Brain microvascular endothelial cell (primary cell): Measurements from ENCODE around the gene CARD10.

Experiments used
- DNase-seq: peaks from one replicate; pipeline ENCODE4 v3.0.0-alpha.2; 2020
- H3K27ac ChIP-seq: fragments of 250-450 bp; sonication (Bioruptor Pico); 2 replicates; pipeline ENCODE4 v1.5.1; 2020; ENCODE audit warnings: mild to moderate bottlenecking, moderate library complexity
- H3K27me3 ChIP-seq: fragments of 250-450 bp; sonication (Bioruptor Pico); replicated peaks from 2 replicates; pipeline ENCODE4 v1.5.1; 2020; ENCODE audit warnings: mild to moderate bottlenecking
- H3K36me3 ChIP-seq: fragments of 250-450 bp; sonication (Bioruptor Pico); replicated peaks from 2 replicates; pipeline ENCODE4 v1.5.1; 2020; ENCODE audit warnings: mild to moderate bottlenecking
- H3K4me3 ChIP-seq: 2 replicates; pipeline ENCODE4 v1.5.1; 2011; ENCODE audit warnings: low read depth, mild to moderate bottlenecking, control low read depth, low read length, moderate library complexity
- CTCF ChIP-seq: IDR thresholded peaks from 2 replicates; pipeline ENCODE4 v1.5.1; 2011; ENCODE audit warnings: low read depth, mild to moderate bottlenecking, moderate library complexity, low read length, control low read depth, inconsistent platforms; ENCODE audit errors: missing control alignments
- in situ Hi-C: cut with HindIII; loops from 2 replicates; pipeline ENCODE4 v1.10.0; 2017; ENCODE audit warnings: low sequenced_read_pairs, low pct_ligation_motif_present

The CARD10 gene

GRCh38 chr22:37508431-37508992, 10.7 kb downstream of the CARD10 start:
- in situ Hi-C loops, result no loop called here
- Histone ChIP-seq H3K27me3 (no peaks in the 10 kb centered on the region), H3K27ac (no peak overlapping the region), H3K4me3 (no peak overlapping the region), H3K36me3 (peaks cover 34% of the 10 kb centered on the region)
- no peak for DNase-seq
- TF ChIP-seq CTCF, result peak; percentile 9

- TF ChIP-seq CTCF, result no peak
- Histone ChIP-seq H3K27me3 (no peaks in the 10 kb centered on the region), H3K27ac (no peak overlapping the region), H3K4me3 (no peak overlapping the region), H3K36me3 (peaks cover 42% of the 10 kb centered on the region)
- in situ Hi-C loops, result no loop called here
- DNase-seq, result no peak
These were observed 11.5 kb downstream of the CARD10 start for GRCh38 chr22:37507731-37508130.

GRCh38 chr22:37505989-37506388, 13.2 kb downstream of the CARD10 start:
- peaks cover 45% of the 10 kb centered on the region for H3K36me3 ChIP-seq
- no peak for TF ChIP-seq CTCF
- no peak for DNase-seq
- no peaks in the 10 kb centered on the region for H3K27me3 ChIP-seq
- H3K27ac ChIP-seq, result no peak overlapping the region
- H3K4me3 ChIP-seq, result no peak overlapping the region
- in situ Hi-C loops, result no loop called here

- DNase-seq, result no peak
- H3K27ac ChIP-seq, result no peak overlapping the region
- H3K4me3 ChIP-seq, result no peak overlapping the region
- H3K27me3 ChIP-seq, result no peaks in the 10 kb centered on the region
- in situ Hi-C loops, result no loop called here
- no peak for TF ChIP-seq CTCF
- peaks cover 45% of the 10 kb centered on the region for H3K36me3 ChIP-seq
These were observed 13.7 kb downstream of the CARD10 start for GRCh38 chr22:37505565-37505964.

GRCh38 chr22:37504964-37505363, 14.3 kb downstream of the CARD10 start:
- Histone ChIP-seq H3K27ac (no peak overlapping the region), H3K4me3 (no peak overlapping the region), H3K27me3 (no peaks in the 10 kb centered on the region), H3K36me3 (peaks cover 45% of the 10 kb centered on the region)
- TF ChIP-seq CTCF, result no peak
- in situ Hi-C loops, result no loop called here
- DNase-seq, result no peak

- TF ChIP-seq CTCF, result no peak
- DNase-seq, result no peak
- H3K36me3 ChIP-seq, result peaks cover 45% of the 10 kb centered on the region
- in situ Hi-C loops, result no loop called here
- no peaks in the 10 kb centered on the region for H3K27me3 ChIP-seq
- H3K27ac ChIP-seq, result no peak overlapping the region
- H3K4me3 ChIP-seq, result no peak overlapping the region
These were observed 15.4 kb downstream of the CARD10 start for GRCh38 chr22:37503850-37504249.
